A673 (cell line): ENCODE results near the gene FSTL4. TPM values are rescaled to one million over a fixed set of nuclear protein-coding genes. Genes with fewer than 3 reads are reported as not detected.
A peak's percentile ranks its signal among the peaks of the same experiment; 100 is the strongest.

ENCODE experiments used
- BruUV-seq: library from RNA; stranded (reverse); fragments of 400-500 nt; replicated peaks from 2 replicates; lab custom pipeline; 2021; lab: Mats Ljungman, UMichigan
- CTCF ChIA-PET: fragments of 300-600 bp; sonication (Branson Sonifier 250); formaldehyde crosslinking; loops from one replicate; lab custom pipeline; 2022; ENCODE audit warnings: antibody characterized with exemption; lab: Charles Lee
- POLR2A ChIA-PET: fragments of 300-600 bp; sonication (Branson Sonifier 250); formaldehyde crosslinking; loops from one replicate; lab custom pipeline; 2022; ENCODE audit warnings: antibody characterized with exemption; ENCODE audit not compliant: low non-redundant PET; lab: Charles Lee
- DNase-seq: peaks from one replicate; pipeline ENCODE4 v3.0.0-alpha.2; 2015; ENCODE audit warnings: low spot score
- H3K27ac ChIP-seq: fragments of 200-600 bp; sonication (generic); 2 replicates; pipeline ENCODE4 v1.5.1; 2016; ENCODE audit warnings: mixed run types, low read depth, mild to moderate bottlenecking, mixed read lengths, antibody characterized with exemption, low read length; ENCODE audit not compliant: poor library complexity, severe bottlenecking
- H3K27me3 ChIP-seq: fragments of 200-600 bp; sonication (generic); replicated peaks from 2 replicates; pipeline ENCODE4 v1.6.1; 2017; ENCODE audit warnings: mixed run types, low read depth, mild to moderate bottlenecking, mixed read lengths, antibody characterized with exemption, low read length; ENCODE audit not compliant: insufficient read depth, poor library complexity
- H3K36me3 ChIP-seq: fragments of 200-600 bp; sonication (generic); 2 replicates; pipeline ENCODE4 v1.6.1; 2016; ENCODE audit warnings: mixed run types, mild to moderate bottlenecking, mixed read lengths, antibody characterized with exemption, low read length; ENCODE audit not compliant: insufficient read depth, poor library complexity, severe bottlenecking
- H3K4me1 ChIP-seq: fragments of 200-600 bp; sonication (generic); 2 replicates; pipeline ENCODE4 v1.6.1; 2017; ENCODE audit warnings: mixed run types, mild to moderate bottlenecking, mixed read lengths, antibody characterized with exemption, low read length; ENCODE audit not compliant: insufficient read depth, poor library complexity, severe bottlenecking
- H3K4me3 ChIP-seq: fragments of 200-600 bp; sonication (generic); 2 replicates; pipeline ENCODE4 v1.5.1; 2016; ENCODE audit warnings: low read depth, mixed run types, mild to moderate bottlenecking, mixed read lengths, low read length; ENCODE audit not compliant: poor library complexity, severe bottlenecking
- H3K9me3 ChIP-seq: fragments of 200-600 bp; sonication (generic); 2 replicates; pipeline ENCODE4 v1.6.1; 2016; ENCODE audit warnings: mixed run types, low read depth, mild to moderate bottlenecking, mixed read lengths, antibody characterized with exemption, low read length; ENCODE audit not compliant: poor library complexity, severe bottlenecking
- EZH2 ChIP-seq: fragments of 200-600 bp; sonication (generic); IDR thresholded peaks from 2 replicates; pipeline ENCODE4 v1.6.1; 2017; ENCODE audit warnings: borderline replicate concordance, low read depth, mild to moderate bottlenecking, mixed read lengths, antibody characterized with exemption, low read length; ENCODE audit not compliant: poor library complexity, severe bottlenecking
- intact Hi-C: fragments of 100-400 bp; cut with micrococcal nuclease; formaldehyde crosslinking; loops from one replicate; pipeline ENCODE4 v1.10.0; 2022; ENCODE audit not compliant: unreplicated experiment
- total RNA-seq: library from RNA; stranded (reverse); gene quantifications from 2 replicates; pipeline ENCODE4 v1.2.3, GENCODE V29; 2021
- TF ChIP-seq, protein P1 (sequence below): fragments of 300-800, 200-600 bp; sonication (generic); conservative IDR thresholded peaks from 2 replicates; pipeline ENCODE4 v1.5.1; 2017; ENCODE audit warnings: low read depth, mild to moderate bottlenecking, antibody characterized with exemption, low read length, moderate library complexity, mixed read lengths

The FSTL4 gene
- total RNA-seq, 1 experiment from 2014 or later: 0.86 TPM

DNA sequence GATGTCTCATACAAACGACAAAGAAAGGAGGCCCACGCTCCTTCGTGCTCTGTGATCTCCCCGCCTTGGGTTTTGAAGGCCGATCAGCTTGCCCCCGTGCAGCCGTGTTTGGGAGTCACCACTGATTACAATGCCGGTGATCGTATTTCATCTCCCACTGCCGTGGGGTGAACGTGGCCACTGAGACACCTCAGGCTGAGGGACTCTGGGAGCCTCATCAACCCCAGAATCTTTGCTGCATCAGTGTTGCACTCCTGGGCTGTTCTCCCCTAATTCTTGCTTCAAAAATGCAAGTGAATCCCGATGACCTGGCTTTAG is 366.3 kb downstream of the FSTL4 start:
- H3K27ac ChIP-seq: no peak overlapping the region
- CTCF ChIA-PET: no interaction called here
- no TSS peak for BruUV-seq

DNA sequence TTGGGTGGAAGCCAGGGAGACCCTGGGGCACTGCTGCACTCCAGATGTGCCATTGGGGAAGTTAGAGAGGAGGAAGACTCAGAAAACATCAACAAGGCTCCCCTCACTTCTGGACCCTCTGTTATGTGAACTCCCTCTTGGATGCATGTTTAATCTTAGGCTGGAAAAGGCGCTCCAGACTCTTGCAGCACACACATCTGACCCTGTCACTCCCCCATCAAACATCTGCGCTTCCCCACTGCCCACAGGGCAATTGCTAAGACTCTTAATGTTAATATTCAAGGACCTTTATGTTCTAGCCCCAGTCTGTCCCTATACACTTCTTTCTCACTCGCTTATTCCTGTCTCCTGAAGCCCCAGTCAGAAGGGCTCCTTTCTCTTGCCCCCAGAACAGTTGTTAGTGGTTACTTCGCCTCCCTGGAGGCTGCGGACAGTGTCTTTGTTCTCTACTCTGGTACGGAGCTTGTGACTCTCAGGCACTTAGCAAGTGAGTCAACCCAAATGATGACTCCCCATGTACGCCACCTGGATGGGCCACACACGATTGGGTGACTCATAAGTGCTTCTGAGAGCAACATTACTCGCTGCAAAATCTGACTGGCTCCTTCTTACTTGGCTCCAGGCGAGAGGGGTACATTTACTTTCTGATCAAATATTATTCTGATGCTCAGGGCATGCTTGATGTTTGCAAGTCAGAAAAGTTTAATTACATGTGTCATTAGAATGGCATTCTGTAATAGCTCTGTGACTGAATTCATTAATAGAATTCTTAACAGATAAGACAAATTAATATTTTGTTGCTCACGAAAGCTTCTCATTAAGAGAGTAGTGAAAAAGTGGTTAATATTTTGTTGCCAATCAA is 366.9 kb downstream of the FSTL4 start:
- POLR2A ChIA-PET: no interaction called here

More for the DNA sequence above, 366.3 kb downstream of the FSTL4 start:
- DNase-seq: no peak
- no peaks in the 10 kb centered on the region for H3K27me3 ChIP-seq
- intact Hi-C loops: no loop called here
- H3K9me3 ChIP-seq: no peaks in the 10 kb centered on the region
- no peaks in the 10 kb centered on the region for H3K36me3 ChIP-seq
- POLR2A ChIA-PET: no interaction called here
- peaks cover 2% of the 10 kb centered on the region for H3K4me1 ChIP-seq
- TF ChIP-seq EZH2: no peak
- TF ChIP-seq, protein P1, sequence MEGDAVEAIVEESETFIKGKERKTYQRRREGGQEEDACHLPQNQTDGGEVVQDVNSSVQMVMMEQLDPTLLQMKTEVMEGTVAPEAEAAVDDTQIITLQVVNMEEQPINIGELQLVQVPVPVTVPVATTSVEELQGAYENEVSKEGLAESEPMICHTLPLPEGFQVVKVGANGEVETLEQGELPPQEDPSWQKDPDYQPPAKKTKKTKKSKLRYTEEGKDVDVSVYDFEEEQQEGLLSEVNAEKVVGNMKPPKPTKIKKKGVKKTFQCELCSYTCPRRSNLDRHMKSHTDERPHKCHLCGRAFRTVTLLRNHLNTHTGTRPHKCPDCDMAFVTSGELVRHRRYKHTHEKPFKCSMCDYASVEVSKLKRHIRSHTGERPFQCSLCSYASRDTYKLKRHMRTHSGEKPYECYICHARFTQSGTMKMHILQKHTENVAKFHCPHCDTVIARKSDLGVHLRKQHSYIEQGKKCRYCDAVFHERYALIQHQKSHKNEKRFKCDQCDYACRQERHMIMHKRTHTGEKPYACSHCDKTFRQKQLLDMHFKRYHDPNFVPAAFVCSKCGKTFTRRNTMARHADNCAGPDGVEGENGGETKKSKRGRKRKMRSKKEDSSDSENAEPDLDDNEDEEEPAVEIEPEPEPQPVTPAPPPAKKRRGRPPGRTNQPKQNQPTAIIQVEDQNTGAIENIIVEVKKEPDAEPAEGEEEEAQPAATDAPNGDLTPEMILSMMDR: no peak
- H3K4me3 ChIP-seq: no peak overlapping the region

DNA sequence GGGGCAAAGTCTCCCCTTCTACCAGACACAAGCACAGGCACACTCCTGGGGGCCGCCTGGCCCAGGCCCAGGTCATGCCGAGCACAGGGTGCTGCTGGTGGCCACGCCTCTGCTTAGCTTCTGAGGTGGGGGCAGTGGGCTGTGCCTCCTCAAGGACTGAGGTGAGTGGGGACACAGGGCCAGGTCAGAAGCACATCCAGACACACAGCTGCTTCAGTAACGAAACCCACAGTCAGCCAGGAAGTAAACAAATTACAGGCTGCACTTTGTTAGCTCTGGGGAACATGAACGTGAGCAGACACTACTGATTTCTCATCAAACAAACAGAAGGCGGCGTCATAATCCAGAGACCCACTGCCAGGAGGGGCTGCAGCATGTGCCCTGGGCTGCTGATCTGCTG is 368.1 kb downstream of the FSTL4 start:
- intact Hi-C loops: no loop called here
- CTCF ChIA-PET: no interaction called here
- DNase-seq: no peak

More for the DNA sequence above, 366.9 kb downstream of the FSTL4 start:
- Histone ChIP-seq H3K4me3 (no peak overlapping the region), H3K27me3 (no peaks in the 10 kb centered on the region), H3K9me3 (no peaks in the 10 kb centered on the region), H3K36me3 (no peaks in the 10 kb centered on the region), H3K4me1 (peaks cover 8% of the 10 kb centered on the region), H3K27ac (no peak overlapping the region)
- CTCF ChIA-PET: no interaction called here
- intact Hi-C loops: no loop called here
- no TSS peak for BruUV-seq
- no peak for TF ChIP-seq EZH2
- TF ChIP-seq, protein P1: no peak
- DNase-seq: peak; percentile 29

More for the DNA sequence above, 368.1 kb downstream of the FSTL4 start:
- no TSS peak for BruUV-seq
- no peaks in the 10 kb centered on the region for H3K9me3 ChIP-seq
- TF ChIP-seq, protein P1: no peak
- no peak for TF ChIP-seq EZH2
- H3K4me1 ChIP-seq: peaks cover 8% of the 10 kb centered on the region
- POLR2A ChIA-PET: no interaction called here
- no peak overlapping the region for H3K4me3 ChIP-seq
- no peaks in the 10 kb centered on the region for H3K36me3 ChIP-seq
- H3K27me3 ChIP-seq: no peaks in the 10 kb centered on the region
- H3K27ac ChIP-seq: no peak overlapping the region
